ENCODE measurements around the gene SOS1.
"Not testable (repeated sequence)": the region's sequence is repeated elsewhere in the genome, so short reads cannot be mapped to it uniquely, and the experiment has no call there.

SOS1 gene

DNA sequence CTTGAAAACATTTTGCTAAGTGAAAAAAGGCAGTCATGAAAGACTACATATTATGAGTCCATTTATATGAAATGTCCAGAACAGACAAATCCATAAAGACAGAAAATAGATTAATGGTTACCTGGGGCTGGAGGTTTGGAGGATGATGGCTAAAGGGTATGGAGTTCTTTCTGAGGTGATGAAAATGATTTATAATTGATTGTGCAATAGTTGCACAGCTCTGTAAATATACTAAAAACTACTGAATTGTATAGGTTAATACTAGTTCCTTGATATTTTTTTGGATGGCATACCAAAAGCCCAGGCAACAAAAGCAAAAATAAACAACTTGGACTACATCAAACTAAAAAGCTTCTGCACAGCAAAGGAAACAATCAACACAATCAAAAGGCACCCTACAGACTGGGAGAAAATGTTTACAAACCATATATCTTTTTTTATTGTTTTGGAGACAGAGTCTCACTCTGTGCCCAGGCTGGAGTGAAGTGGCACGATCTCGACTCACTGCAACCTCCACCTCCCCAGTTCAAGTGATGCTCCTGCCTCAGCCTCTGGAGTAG lies 21.5 kb downstream of the SOS1 start:
- DNase-seq, result no peak

DNA sequence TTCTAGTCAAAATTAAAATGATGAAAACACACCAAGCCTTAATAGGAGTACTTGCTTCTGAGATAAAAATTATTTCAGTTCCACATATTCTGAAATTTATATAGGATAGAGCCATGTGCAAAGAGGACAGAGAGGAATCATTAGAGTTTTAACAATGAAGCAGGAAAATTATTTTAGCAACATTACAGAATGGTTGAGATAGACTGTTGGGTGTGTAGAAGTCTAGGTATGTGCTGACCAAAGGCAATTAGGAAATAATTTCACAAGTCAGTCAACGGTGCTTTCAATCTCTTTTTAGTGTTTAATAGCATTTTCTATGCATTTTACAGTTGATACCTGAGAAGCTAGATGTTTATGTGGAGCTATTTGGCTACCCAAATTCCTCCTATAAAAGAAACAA lies 25.2 kb downstream of the SOS1 start:
- no peak for DNase-seq

DNA sequence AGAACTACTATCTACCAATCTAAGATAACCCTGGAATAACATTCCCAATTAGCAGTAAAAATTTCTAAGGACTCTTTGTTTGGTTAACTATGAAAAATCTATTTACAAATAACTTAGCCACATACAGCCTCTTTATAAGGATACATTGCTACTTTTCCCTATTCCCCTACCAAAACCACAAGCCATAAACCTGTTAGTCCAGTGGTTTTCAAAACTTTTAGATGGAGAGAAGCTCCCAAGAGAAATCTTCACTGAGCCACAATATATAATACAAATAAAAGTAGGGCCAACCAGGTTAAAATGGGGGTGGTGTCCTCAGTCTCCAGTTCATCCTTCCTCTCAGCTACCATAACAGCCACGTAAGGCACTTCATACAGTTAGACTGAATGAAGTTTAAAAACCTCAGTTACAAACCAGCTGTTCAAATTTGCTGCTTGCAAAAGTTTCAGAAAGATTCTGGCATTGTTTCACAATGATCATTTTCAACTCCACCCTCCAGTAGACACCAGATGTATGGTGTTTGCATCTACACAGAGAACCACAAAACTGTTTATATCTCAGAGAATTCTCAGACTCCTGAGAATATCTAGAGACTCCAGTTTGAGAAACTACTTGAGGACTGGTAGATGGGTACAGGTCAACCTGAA lies 26.0 kb downstream of the SOS1 start:
- peak; percentile 26 for DNase-seq

DNA sequence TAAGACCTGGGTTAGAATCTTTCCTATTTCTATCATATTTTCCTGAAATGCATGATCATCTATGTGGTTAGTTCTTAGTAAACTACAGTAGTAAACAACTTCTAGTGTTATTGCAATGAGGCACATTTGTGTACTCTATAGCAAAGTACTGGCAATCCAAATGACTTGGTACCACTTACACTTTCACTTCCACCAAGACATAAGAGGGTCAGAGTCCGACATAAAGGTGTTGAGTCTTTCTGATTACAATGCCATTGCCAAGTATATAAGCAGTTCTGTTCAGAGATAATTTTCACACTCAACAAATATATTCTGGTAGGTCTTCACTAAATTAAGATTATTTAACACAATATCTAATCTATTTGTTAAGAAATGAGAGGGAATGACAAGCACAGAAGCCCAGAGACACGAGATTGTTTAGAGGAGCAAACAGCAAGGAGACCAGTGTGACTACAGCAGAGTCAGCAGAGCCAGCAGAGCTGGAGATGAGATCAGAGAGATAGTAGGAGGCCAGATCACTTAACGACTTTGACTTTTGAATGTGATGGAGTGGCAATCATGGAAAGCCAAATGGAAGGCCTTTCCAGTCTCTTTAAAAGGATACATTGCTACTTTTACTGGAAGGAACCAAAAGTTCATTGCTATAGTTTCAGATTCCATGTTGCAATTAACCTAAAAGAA lies 27.5 kb downstream of the SOS1 start:
- no peak for DNase-seq

DNA sequence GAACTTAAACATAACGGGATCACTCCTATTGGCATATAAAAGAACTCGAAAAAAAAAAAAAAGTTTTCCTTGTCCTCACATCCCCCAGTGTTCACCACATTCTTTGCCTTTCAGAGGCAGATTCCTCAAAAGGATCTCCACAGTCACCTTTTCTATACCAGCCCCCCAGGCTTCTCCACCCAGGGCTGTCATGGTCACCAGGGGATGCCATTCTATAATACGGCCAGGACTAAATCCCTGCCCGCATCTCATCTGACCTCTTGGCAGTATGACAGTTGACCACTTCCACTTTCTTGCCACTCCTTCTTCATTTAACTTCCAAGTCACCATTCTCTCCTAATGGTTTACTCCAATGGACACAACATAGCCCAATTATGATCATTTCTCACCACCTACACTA lies 29.3 kb downstream of the SOS1 start:
- DNase-seq, result no peak

DNA sequence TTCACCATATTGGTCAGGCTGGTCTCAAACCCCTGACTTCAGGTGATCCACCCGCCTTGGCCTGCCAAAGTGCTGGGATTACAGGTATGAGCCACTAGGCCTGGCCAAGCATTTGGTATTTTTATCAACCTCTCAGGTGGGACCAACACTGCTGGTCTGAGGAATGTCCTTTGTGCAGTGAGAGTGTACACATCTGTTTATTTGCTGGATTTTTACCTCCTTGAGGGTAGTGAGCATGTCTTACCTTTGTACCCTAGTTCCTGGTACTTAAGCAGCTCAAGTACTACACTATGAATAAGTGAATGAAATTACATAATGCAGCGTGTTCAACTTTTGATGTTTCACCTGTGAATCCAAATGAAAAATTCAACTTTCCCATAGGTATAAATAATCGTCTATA lies 29.8 kb downstream of the SOS1 start:
- DNase-seq, result no peak

DNA sequence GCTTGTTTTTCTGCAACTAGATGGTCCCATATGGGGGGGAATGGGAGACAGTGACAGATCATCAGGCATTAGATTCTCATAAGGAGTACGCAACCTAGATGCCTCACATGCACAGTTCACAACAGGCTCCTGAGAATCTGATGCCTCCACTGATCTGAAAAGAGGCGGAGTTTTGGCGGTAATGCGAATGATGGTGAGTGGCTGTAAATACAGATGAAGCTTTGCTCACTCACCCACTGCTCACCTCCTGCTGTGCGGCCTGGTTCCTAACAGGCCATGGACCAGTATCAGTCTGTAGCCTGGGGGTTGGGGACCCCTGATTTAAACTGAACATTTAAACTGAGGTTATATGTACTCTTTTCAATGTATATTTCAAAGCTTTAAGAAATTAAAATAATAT lies 40.7 kb downstream of the SOS1 start:
- no peak for DNase-seq

DNA sequence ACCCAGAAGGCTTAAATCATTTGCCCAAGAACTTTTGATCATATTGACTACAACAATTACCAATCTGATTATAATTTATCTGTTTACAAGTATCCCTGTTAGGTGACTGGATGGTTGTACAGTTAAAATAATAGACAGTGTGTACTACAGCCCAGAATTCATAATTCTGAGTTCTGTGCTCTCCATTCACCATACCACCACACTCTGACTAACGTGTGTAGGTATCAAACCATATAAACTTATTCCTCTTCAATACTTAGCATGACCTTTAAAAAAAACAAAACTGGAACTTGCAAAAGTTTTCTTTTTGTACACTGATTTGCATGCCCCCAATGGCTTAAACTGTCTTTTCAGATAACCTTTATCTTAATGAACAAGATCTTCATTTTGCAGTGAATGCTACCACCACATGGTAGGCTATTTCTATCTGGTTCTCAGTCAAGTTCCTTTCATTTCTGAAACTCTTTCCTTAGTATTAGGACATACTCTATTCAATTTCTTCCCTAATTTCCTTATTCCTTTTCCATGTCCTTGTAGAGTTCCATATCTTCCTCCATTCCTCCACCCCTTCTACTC lies 50.9 kb downstream of the SOS1 start:
- no peak for DNase-seq

DNA sequence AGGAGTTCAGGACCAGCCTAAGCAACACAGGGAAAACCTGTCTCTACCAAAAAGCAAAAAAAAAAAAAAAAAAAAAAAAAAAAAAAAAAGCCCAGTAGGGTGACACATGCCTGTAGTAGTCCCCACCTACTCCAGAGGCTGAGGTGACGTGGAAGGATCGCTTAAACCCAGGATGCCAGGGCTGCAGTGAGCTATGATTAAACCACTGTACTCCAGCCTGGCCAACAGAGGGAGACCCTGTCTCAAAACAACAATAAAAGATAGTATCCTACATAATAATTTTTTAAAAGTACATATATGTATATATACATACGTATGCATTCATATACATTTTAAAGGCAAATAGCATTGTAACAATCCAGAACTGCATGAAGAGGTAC lies 51.7 kb downstream of the SOS1 start:
- DNase-seq, result peak; percentile 19

DNA sequence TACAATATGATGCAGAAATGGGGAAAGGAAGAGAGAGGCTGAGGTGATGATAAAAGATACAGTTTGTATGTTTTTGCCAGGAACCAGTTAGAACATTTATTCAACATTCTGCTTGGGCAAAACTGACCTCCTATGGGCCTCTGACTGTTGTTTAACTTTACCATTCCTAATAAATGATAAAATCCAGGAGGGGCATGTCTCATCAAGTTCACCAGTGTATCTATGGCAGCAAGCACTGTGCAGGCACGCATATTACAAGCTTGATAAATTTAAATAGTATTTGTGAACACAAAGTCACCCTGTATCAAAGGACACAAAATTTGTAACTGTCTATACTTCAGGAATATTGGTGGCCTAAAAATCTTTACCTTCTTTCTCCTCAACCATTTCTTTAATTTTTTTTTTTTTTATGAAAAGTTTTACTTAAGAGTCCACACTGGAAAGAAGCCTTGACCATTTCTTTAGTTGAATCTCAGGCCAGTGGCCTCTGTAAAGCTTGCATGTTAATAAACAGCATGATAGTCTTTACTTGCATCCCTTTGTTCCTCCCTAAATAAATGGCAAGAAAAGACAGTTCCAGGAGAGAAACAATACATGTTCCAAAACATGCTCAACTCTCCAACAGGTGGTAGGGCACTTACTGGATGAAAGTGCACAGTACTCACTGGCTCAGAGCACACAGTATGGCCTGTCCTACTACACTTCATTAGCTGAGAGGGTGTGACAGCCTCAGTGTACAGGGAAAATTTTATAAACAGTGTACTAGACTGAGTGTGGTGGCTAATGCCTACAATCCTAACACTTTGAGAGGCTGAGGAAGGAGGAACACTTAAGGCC lies 52.3 kb downstream of the SOS1 start:
- no peak for DNase-seq

DNA sequence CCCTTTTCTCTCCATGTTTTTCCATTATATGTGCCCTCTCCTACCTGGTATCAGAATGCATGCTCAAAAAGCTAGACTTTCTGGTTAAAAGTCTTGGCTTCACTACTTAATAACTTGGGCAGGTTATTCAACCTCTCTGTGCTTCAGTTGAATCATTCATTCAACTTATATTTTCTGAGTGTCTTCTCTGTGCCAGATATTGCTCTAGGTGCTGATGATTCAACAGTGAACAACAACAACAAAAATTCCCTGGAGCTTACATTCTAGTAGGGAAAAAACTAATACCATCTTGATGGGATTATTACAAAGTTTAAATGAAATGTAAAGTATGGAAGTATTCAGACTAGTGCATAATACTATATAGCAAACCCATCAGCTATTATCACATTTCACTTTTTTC lies 55.2 kb downstream of the SOS1 start:
- no peak for DNase-seq

DNA sequence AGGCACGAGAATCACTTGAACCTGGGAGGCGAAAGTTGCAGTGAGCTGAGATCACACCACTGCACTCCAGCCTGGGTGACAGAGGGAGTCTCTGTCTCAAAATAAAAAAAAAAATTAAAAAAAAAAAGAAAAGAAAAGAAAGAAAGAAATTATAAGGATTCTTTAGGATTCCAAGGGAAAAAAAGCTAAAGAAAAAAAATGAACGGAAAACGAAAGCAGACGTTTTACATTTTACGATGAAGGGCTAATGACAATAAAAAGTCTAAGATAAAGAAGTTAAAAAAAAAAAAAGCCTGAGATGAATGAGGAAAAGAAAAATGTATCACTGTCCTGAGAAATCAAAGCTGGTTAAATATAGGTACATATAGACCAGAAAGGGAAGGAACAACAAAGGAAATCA lies 58.5 kb downstream of the SOS1 start:
- no peak for DNase-seq

DNA sequence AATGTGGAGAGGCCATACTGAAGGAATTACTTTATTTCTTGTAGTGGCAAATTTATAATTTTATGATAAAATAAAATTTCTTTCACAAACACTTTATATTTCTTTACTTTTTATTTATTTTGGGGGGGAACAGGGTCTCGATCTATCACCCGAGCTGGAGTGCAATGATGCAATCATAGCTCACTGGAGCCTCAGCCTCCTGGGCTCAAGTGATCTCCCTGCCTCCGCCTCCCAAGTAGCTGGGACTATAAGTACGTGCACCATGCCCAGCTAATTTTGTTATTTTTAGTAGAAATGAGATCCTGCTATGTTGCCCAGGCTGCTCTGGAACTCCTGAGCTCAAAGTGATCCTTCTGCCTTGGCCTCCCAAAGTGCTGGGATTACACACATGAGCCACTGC lies 59.6 kb downstream of the SOS1 start:
- DNase-seq, result no peak

DNA sequence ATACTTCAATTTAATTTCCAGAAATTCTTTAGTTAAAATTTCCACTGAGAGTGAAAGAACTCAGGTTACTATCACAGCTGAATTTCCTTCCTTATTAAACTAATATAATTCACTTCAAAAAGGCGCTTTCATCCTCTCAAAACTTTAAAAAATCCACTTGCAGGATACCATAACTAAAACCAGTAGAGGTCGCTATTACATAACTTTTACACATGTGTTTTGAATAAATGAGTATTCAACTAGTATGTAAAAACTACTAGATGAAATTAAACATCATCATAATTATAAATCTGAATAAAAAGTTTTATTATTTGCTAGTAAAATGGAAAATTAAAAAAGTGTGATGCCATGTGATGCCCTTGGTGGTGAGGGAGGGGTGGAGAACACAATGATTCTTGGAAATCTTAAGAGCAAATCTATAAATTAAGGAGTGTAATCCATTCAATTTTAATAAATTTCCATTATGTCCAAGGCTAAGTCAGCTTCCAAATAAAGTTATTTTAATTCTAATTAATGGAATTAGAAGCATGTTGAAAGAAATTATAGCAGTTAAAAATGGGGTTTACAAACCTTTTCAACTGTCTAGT lies 61.4 kb downstream of the SOS1 start:
- DNase-seq, result peak; percentile 66

DNA sequence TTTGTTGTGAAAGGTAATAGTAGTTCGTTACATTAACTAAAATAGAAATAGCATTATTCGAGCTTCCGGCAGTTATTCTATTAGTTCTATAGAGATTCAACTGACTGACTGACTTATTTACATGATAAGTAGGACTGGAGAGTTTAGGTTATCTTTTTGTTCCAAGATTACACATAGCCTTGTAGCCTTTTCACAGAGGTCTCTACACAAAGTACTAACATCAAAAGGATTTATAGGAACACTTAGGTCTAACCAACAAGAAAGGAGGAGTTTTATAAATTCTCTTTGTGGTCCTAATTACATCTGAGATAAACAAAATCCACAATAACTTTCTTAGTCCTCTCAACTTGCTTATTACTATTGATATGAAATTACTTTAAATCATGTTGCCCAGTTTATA lies 62.8 kb downstream of the SOS1 start:
- no peak for DNase-seq

DNA sequence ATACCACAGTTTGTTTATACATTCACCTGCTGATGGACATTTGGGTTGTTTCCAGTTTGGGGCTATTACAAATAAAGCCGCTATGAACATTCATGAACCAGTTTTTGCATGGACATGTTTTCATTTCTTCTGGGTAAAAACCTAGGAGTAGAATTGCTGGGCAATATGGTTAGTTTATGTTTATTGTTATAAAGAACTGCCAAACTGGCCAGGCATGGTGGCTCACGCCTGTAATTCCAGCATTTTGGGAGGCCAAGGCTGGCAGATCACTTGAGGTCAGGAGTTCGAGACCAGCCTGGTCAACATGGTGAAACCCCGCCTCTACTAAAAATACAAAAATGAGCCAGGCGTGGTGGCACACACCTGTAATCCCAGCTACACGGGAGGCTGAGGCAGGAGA lies 68.2 kb downstream of the SOS1 start:
- DNase-seq, result not testable (repeated sequence)

DNA sequence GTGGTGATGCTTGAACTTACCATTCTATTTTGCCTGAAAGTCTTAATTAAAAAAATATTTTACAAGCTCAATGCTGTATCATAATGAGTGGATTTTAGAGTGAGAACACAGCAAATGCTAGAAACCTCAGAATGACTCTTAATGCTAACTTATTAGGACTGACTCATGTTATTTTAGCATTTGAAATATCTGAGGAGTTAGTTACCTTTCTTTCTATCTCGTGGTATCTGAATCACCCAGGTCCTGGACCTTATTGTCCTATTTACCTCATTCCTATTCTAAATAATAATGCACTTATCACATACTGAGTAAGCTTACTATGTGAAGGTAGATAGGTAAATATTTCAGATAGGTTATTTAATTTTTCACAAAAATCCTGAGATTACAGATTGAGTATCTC lies 70.7 kb downstream of the SOS1 start:
- no peak for DNase-seq

DNA sequence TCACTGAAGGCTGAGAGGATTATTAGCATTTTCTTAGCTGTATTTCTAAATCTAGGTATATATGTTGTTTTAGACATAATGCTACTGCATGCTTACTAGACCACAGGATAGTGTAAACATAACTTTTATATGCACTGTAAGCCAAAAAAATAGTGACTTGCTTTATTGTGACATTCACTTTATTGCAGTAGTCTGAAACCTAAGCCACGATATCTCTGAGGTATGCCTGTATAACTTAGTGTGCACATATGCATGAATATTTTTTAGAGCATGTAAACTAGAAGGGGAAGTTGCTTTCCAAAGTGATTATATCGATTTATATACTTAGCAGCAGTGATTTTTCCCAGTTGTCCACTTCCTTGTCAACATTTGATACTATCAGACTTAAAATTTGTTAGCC lies 81.8 kb downstream of the SOS1 start:
- no peak for DNase-seq

DNA sequence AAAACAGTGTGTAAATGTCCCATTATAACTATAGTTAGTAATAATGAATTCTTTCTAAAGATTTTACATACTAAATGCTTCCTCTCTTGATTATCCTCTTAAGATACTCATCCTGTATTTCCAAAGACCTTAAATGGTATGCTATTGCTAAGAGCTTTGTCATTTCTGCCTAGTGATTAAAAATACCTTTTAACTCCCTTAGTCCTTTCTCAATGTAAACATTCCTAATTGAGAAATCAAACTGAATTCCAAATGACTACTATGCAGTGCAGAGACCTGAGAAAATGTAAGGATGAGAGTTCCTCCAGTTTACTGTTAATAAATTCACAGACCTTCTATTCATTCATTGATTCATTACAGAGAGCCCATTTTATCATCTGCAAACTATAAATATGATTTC lies 86.9 kb downstream of the SOS1 start:
- no peak for DNase-seq

DNA sequence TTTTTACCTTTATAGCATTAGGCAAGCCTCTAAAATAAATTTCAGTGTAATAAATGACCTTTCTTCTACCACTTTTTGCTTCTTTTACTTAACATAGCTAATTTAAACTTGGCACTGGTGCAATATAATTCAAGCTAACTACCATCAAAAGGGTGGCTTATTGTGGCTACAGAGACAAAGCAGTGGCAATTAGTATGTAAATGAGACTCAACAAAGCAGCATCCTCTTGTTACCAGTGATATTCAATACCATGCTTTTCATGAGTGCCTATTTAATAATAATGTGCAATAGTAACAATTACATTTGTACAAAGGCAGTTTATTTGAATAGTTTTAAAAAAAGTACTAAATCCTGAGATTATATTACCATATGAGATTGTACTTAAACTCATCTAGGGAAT lies 93.4 kb downstream of the SOS1 start:
- DNase-seq, result no peak

DNA sequence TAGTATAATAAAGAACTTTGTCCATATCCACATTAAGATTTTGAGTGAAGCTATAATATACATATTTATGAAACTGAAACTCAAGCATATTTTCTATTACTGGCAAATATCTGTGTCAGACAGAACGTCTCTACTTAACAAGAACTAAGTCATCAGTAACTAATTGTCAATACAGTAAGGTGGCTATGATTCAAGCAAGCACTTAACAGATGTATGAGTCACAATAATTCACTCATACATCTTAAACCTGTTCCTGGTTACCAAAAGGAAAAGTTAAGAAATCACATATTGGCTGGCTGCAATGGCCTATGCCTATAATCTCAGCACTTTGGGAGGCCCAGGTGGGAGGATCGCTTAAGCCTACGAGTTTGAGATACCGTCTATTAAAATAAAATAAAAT lies 96.0 kb downstream of the SOS1 start:
- no peak for DNase-seq

DNA sequence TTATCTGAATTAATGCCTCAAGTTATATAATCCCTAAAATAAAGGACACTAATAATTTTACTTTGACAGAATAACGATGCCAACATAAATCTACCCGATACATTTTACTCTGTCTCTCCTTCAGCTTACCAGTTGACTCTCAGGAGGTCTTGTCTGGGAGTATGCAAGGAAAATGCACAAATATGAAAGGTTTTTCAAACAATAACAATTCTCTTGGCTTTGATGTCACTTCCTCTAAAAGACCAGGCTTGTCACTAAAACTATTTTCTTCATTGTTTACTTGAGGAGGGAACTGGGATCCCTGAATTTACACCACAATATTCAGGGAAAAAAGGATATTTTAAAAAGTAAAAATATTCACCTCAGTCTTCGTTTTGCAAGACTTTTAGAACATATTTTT lies 97.2 kb downstream of the SOS1 start:
- no peak for DNase-seq

DNA sequence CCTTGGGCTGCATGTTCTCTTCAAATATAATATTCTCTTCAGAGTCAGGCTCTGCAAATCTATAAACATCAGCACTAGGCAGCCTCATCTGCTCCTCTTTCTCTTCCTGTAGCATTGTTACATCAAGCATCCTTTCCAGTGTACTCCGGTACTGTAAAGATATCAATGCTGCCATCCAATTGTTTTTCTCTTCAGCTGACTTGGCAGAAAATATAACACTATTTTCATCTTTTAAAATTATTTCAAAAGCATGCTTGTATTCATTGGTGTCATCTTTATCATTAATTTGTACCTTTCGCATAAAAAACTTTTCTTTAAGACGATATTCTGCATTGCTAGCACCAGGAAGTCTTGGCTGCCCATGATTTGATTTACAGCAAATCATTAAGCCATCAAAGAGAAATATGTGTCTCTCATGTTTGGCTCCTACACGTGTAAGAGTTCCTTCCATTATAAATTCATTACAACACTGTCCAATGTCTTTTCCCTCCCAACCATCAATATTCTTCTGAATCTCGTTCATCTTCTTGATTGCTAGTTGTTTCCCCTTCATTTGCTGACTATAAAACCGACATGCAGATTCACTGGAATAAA lies 98.1 kb downstream of the SOS1 start:
- no peak for DNase-seq

All from activated CD4-positive, alpha-beta T cell treated with anti-CD3 and anti-CD28 coated beads, Interleukin-2, amount 50 U/mL, for 16 hours (primary cell).